LoVo (cell line): ENCODE results near the gene MAP6D1.

Source experiments
- DNase-seq: peaks from one replicate; pipeline ENCODE4 v3.0.0-alpha.2; 2016; ENCODE audit warnings: low spot score

The MAP6D1 gene

GRCh38 chr3:183823963-183824362, 1.4 kb downstream of the MAP6D1 start:
- DNase-seq, result no peak

- DNase-seq, result no peak
Observed at GRCh38 chr3:183822631-183823030, 2.7 kb downstream of the MAP6D1 start.

- DNase-seq, result no peak
Observed at GRCh38 chr3:183819831-183820230, 5.5 kb downstream of the MAP6D1 start.

- no peak for DNase-seq
Observed at GRCh38 chr3:183818706-183819624, 6.4 kb downstream of the MAP6D1 start.

DNA sequence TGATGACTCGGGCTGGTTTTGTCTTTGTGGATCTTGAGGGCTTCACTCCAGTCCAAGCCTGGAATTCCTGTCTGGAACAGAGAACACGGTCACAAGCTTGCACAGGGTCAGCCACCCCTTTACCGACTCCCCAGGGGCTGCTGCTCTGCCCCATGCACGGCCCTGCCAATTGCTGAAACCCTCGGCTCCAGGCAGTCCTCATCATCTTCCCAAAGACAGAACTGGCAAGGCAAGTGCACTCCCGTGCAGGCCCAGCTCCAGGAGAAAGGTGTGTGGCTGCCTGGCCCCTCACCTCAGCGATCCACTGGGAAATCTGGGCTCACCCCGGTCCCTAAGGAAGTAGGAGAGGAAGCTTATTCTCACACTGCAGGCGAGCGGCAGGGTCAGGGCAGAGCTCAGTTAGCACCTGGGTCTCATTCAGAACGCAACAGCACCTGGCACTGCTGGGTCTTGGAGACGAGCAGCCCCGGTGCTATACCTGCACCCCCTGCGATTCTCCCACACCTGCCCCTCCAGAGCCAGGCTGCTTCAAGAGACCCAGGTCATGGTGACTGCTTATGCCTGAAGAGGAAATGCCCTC, 7.2 kb downstream of the MAP6D1 start:
- no peak for DNase-seq

- DNase-seq, result no peak
Observed at GRCh38 chr3:183817639-183818038, 7.7 kb downstream of the MAP6D1 start.

GRCh38 chr3:183816681-183817510, 8.5 kb downstream of the MAP6D1 start:
- DNase-seq, result no peak

DNA sequence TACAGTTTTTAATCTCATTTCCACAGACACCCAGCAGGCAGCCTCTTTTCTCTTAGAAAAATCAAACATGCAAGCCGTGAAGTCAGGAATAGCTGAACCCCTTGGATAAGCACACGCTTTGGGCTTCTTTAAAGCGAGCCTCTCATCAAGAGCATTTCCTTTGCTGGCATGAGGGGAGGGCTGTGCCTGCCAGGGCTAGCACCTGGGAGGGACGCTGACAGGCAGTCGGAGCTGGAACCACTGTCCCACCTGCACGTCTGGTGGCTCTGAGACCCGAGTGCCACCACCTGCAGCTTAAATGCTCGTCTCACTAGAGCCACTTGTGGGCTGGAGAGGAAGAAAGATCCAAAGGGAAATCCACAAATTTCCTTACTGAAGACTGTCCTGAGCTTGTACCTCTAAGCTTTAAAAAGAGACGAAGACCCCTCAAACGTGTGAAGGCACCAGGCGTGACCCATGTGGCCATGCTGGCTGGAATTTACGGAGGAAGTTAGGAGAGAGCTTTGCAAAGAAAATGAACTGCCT, 9.4 kb downstream of the MAP6D1 start:
- no peak for DNase-seq

GRCh38 chr3:183815563-183815940, 9.8 kb downstream of the MAP6D1 start:
- DNase-seq, result no peak

DNA sequence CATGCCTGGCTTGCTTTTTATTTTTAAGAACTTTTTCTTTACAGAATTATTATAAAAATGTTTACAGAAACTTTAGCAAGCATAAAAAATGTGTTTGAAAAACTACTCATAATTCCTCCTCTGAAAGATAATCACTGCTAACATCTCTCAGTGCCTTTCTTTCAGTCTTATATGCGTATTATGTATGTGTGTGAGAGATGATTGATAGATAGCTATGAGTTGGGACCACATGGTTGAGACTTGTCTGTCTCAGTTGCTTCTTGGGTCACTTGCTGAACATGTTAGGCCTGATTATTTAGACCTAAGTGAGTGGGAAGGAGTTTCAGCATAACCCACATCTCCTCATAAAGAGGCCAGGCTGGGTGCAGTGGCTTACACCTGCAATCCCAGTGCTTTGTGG, 11.1 kb downstream of the MAP6D1 start:
- DNase-seq, result no peak

DNA sequence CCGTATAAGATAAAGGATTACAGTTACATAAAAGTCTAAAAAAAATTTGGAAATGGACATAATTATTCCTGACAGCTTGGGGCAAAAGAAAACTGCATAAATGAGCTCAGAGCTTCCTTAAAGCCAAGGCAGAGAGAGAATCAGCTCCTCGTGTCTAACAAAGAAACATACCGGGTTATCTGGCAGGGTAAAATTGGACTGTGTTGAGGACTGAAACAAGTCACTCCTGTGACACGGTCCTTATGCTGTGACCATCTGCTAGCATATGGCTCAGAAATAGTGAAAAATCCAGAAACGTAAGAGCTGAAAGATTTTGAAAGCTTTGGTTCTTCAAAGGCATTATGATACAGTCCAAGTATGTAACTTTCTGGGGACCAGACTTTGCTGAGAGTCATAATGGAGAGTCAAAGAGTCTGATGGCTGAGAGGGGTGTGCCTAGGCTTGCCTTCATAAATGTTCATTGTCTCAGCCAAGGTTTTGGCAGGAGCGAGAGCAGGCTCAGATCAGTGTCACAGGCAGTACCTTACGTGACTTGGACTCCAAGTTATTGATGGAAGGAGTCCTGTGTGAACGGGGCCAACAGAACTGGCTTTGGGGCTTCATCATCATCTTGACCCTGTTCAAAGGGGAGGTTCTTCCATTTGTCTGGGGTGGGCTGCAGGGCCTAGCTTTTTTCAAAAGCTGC, 12.5 kb downstream of the MAP6D1 start:
- no peak for DNase-seq

- no peak for DNase-seq
Observed at GRCh38 chr3:183811638-183812037, 13.7 kb downstream of the MAP6D1 start.

GRCh38 chr3:183810643-183811594, 14.5 kb downstream of the MAP6D1 start:
- no peak for DNase-seq

GRCh38 chr3:183809270-183809669, 16.1 kb downstream of the MAP6D1 start:
- no peak for DNase-seq

GRCh38 chr3:183808355-183808754, 17.0 kb downstream of the MAP6D1 start:
- DNase-seq, result no peak

DNA sequence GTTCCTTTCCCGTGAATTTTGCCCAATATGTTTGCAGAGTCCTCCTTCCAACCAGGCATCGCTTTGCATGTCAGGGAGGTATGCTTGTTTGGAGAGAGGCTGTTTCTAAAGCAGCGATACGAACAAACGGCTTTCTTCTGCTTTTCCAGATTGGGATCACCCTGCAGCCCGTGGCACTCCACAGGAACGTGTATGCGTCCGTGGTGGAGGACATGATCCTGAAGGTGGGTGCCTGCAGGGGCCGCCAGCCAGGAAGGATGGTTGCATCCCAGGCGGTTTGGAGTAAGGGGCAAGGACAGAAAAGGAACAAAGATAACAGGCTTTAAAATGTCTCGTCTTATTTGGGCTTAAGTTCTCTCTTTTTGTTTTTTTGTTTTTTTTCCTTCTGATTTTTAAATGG, 17.5 kb downstream of the MAP6D1 start:
- DNase-seq, result no peak

GRCh38 chr3:183807209-183807728, 18.1 kb downstream of the MAP6D1 start:
- DNase-seq, result no peak

DNA sequence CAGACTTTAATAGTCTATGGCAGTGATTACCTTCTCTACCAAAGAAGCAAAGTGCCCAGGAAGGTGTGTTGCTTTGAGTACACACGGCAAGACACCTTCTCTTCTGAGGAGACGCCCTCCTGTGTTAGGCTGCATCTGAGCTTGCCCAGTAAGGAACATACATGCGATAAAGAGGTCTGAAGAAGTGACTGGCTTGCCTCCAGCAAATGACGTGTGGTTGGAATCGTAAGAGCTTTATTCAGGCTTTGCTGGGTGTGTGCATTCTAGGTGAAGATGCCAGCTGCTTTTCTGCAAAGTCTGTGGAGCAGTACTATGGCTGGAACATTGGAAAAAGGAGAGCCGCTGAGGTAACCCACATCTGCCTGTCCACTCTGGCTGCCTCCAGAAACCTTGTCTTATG, 22.4 kb downstream of the MAP6D1 start:
- no peak for DNase-seq

DNA sequence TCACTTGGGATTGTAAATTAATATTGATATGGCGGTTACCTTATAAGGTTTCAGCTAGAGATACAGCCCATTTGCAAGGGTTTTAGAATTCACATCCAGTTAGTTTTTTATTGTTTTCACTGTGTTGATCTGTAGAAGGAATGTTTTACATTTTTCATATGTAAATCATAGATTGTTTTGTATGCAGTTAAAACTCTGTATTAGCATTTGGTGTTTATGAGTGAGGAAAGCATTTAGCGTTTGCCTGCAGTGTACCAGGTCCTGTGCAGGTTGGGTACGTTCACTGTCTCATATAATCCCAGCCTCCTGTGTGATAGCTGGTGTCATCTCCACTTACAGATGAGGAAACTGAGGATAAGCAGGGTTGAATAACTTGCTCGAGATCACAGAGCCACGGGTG, 23.8 kb downstream of the MAP6D1 start:
- DNase-seq, result no peak

DNA sequence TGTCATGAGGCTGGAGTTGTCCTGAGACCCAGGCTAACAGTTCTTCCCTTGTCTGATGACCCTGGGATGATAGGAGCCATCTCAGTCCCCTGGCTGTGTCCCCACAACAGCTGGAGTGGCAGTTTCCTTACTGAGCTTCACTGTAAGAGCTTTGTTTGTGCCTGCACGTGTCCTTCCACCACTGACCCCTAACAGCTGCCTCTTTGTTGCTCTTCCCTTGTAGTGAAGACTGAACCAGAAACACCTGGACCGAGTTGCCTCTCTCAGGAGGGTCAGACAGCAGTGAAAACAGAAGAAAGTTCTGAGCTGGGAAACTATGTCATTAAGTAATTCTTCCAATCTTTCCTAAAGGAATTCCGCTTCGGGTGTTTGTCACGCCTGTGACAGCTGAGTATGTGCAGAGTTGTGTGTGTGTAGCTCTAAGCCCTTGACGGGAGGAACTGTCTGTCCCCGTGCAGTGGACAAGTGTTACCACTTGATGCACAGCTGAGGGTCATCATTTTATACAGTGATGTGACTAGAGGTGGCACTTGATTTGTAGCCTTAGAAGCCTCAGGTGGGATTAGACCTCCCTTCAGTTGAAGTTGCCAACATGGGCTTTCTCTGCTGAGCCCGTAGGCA, 25.0 kb downstream of the MAP6D1 start:
- DNase-seq, result no peak
